SU-DHL-6 (cell line): ENCODE measurements around the gene IPCEF1.

Source experiments
- H2AFZ ChIP-seq: fragments of 200-600 bp; sonication (generic); 2 replicates; pipeline ENCODE4 v1.6.1; 2014; ENCODE audit warnings: low read depth, mild to moderate bottlenecking, moderate library complexity, mixed read lengths, antibody characterized with exemption, low read length; ENCODE audit not compliant: severe bottlenecking
- H3F3A ChIP-seq: fragments of 200-600 bp; shearing (Covaris generic); 2 replicates; pipeline ENCODE4 v1.6.0; 2016; ENCODE audit warnings: antibody characterized with exemption, mild to moderate bottlenecking; ENCODE audit not compliant: insufficient read depth
- H3K27ac ChIP-seq: fragments of 200-600 bp; sonication (generic); 2 replicates; pipeline ENCODE4 v1.5.1; 2016; ENCODE audit warnings: low read depth, mild to moderate bottlenecking, low read length, moderate library complexity, mixed read lengths
- H3K27me3 ChIP-seq: fragments of 200-600 bp; sonication (generic), shearing (Covaris generic); 2 replicates; pipeline ENCODE4 v1.6.0; 2014; ENCODE audit warnings: mild to moderate bottlenecking, low read length
- H3K36me3 ChIP-seq: fragments of 200-600 bp; sonication (generic); 2 replicates; pipeline ENCODE4 v1.6.1; 2014; ENCODE audit warnings: mild to moderate bottlenecking, low read length, mixed read lengths
- H3K4me2 ChIP-seq: fragments of 300-600, 200-600 bp; shearing (Covaris generic), sonication (generic); 2 replicates; pipeline ENCODE4 v1.6.0; 2014; ENCODE audit warnings: low read length, low read depth, mild to moderate bottlenecking; ENCODE audit not compliant: poor library complexity, severe bottlenecking
- H3K4me3 ChIP-seq: fragments of 200-600 bp; sonication (generic); 2 replicates; pipeline ENCODE4 v1.5.1; 2014; ENCODE audit warnings: antibody characterized with exemption, low read length, mild to moderate bottlenecking, mixed read lengths; ENCODE audit not compliant: insufficient read depth, poor library complexity, severe bottlenecking
- H3K79me2 ChIP-seq: fragments of 200-600 bp; sonication (generic); 2 replicates; pipeline ENCODE4 v1.6.1; 2014; ENCODE audit warnings: mild to moderate bottlenecking, low read length, moderate library complexity; ENCODE audit not compliant: insufficient read depth
- H3K9ac ChIP-seq: fragments of 200-600 bp; sonication (generic); 2 replicates; pipeline ENCODE4 v1.7.0; 2014; ENCODE audit warnings: mild to moderate bottlenecking, low read length
- H3K9me2 ChIP-seq: fragments of 200-600 bp; sonication (generic); replicated peaks from 2 replicates; pipeline ENCODE4 v1.6.1; 2014; ENCODE audit warnings: low read length; ENCODE audit not compliant: insufficient read depth
- H3K9me3 ChIP-seq: fragments of 200-600 bp; sonication (generic); 2 replicates; pipeline ENCODE4 v1.6.1; 2014; ENCODE audit warnings: low read length, mixed read lengths; ENCODE audit not compliant: insufficient read depth
- H4K20me1 ChIP-seq: fragments of 200-600 bp; sonication (generic); 2 replicates; pipeline ENCODE4 v1.6.1; 2014; ENCODE audit warnings: low read depth, mild to moderate bottlenecking, antibody characterized with exemption, low read length, moderate library complexity, mixed read lengths
- CTCF ChIP-seq: fragments of 200-600 bp; sonication (generic); IDR thresholded peaks from one replicate; pipeline ENCODE4 v1.5.1; 2017; ENCODE audit warnings: antibody characterized with exemption, mild to moderate bottlenecking, low read length, moderate library complexity; ENCODE audit not compliant: insufficient read depth, poor library complexity, severe bottlenecking
- EZH2phosphoT487 ChIP-seq: fragments of 200-600 bp; sonication (generic), shearing (Covaris generic); conservative IDR thresholded peaks from 2 replicates; pipeline ENCODE4 v1.6.1; 2018; ENCODE audit warnings: mild to moderate bottlenecking, antibody characterized with exemption, low read length, moderate library complexity, mixed read lengths

IPCEF1 gene

GRCh38 chr6:154230393-154230792, 126.2 kb downstream of the IPCEF1 start:
- no peak overlapping the region for H3K4me3 ChIP-seq
- H3K27ac ChIP-seq = no peak overlapping the region
- no peak overlapping the region for H3K9ac ChIP-seq
- no peaks in the 10 kb centered on the region for H3K9me2 ChIP-seq
- no peaks in the 10 kb centered on the region for H3K9me3 ChIP-seq
- no peaks in the 10 kb centered on the region for H3K27me3 ChIP-seq
- no peaks in the 10 kb centered on the region for H3K36me3 ChIP-seq
- H2AFZ ChIP-seq = no peak overlapping the region
- no peaks in the 10 kb centered on the region for H3F3A ChIP-seq
- H3K4me2 ChIP-seq = no peak overlapping the region
- TF ChIP-seq CTCF = no peak
- no peak for TF ChIP-seq EZH2phosphoT487
- no peaks in the 10 kb centered on the region for H4K20me1 ChIP-seq
- H3K79me2 ChIP-seq = no peaks in the 10 kb centered on the region

- Histone ChIP-seq H2AFZ (no peak overlapping the region), H4K20me1 (no peaks in the 10 kb centered on the region), H3K36me3 (no peaks in the 10 kb centered on the region), H3K4me2 (no peak overlapping the region), H3K9me2 (no peaks in the 10 kb centered on the region), H3K27me3 (no peaks in the 10 kb centered on the region), H3F3A (no peaks in the 10 kb centered on the region), H3K27ac (no peak overlapping the region), H3K79me2 (no peaks in the 10 kb centered on the region), H3K4me3 (no peak overlapping the region), H3K9me3 (no peaks in the 10 kb centered on the region), H3K9ac (no peak overlapping the region)
- TF ChIP-seq CTCF (no peak), EZH2phosphoT487 (no peak)
Measured at GRCh38 chr6:154229786-154230185, 126.8 kb downstream of the IPCEF1 start.

- Histone ChIP-seq H3K9me3 (no peaks in the 10 kb centered on the region), H3F3A (no peaks in the 10 kb centered on the region), H3K9me2 (no peaks in the 10 kb centered on the region), H3K27me3 (no peaks in the 10 kb centered on the region), H2AFZ (no peak overlapping the region), H3K36me3 (no peaks in the 10 kb centered on the region), H3K9ac (no peak overlapping the region), H4K20me1 (no peaks in the 10 kb centered on the region), H3K4me3 (no peak overlapping the region), H3K4me2 (no peak overlapping the region), H3K79me2 (no peaks in the 10 kb centered on the region), H3K27ac (no peak overlapping the region)
- TF ChIP-seq EZH2phosphoT487 (no peak), CTCF (no peak)
Measured at GRCh38 chr6:154228521-154228905, 128.1 kb downstream of the IPCEF1 start.
